NB4 (cell line): ENCODE results near the gene ISG15.

Experiments used
- TF ChIP-seq, protein P1 (sequence below): IDR thresholded peaks from one replicate; pipeline ENCODE4 v1.5.1; 2012; ENCODE audit warnings: low read depth, low read length
- TF ChIP-seq, protein P2 (sequence below): IDR thresholded peaks from 2 replicates; pipeline ENCODE4 v1.6.1; 2011; ENCODE audit warnings: low read depth, low read length

DNA sequence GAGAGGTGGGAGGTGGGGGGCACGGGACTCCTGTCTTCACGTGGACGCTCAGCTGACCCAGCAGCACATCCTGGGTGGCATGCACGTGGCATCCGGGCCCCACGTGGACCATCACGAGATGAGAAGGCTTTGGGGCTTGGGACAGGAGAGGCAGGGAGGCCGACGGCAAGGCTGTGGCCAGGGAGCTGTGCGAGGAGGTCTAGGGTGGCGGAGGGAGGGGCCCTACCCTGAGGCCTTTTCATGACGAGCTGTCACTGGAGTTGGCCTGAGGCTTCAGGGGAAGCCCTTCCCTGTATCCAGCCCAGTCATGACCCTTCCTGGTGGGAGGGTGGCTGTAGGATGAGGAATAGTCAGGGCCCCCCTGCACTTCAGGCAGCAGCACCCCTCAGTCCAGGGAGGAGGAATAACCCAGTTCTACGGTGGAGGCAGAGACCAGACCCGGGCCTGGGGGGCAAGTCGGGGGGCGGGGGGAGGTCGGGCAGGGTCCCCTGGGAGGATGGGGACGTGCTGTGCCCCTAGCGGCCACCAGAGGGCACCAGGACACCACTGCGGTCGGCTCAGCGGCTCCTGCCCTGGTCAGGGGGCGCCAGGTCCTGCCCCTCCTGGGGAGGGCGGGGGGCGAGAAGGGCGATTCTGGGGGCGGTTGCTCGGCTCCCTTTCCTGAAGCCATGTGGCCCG lies 29.4 kb upstream of the ISG15 start:
- TF ChIP-seq, protein P1, sequence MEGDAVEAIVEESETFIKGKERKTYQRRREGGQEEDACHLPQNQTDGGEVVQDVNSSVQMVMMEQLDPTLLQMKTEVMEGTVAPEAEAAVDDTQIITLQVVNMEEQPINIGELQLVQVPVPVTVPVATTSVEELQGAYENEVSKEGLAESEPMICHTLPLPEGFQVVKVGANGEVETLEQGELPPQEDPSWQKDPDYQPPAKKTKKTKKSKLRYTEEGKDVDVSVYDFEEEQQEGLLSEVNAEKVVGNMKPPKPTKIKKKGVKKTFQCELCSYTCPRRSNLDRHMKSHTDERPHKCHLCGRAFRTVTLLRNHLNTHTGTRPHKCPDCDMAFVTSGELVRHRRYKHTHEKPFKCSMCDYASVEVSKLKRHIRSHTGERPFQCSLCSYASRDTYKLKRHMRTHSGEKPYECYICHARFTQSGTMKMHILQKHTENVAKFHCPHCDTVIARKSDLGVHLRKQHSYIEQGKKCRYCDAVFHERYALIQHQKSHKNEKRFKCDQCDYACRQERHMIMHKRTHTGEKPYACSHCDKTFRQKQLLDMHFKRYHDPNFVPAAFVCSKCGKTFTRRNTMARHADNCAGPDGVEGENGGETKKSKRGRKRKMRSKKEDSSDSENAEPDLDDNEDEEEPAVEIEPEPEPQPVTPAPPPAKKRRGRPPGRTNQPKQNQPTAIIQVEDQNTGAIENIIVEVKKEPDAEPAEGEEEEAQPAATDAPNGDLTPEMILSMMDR, result peak; percentile 61
- TF ChIP-seq, protein P2, sequence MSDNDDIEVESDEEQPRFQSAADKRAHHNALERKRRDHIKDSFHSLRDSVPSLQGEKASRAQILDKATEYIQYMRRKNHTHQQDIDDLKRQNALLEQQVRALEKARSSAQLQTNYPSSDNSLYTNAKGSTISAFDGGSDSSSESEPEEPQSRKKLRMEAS, result no peak
